T-cell (primary cell): ENCODE results near the gene IGFBP2. TPM values are rescaled to one million over a fixed set of nuclear protein-coding genes. Genes with fewer than 3 reads are reported as not detected.

Experiments
- ATAC-seq, 4 experiments: fragments of 200-7000 bp in 3 of 4; fragments of 150-1000 bp in 1 of 4; cut with Tn5 transposase; replicated peaks in 1 of 4; 1 replicate in 3 of 4; 2 replicates in 1 of 4; pipeline ENCODE4 v1.10.0; 2021; ENCODE audit warnings: moderate library complexity in 3 of 4, mild to moderate bottlenecking in 2 of 4, moderate number of reproducible peaks in 1 of 4
- CTCF ChIA-PET, 2 donors: fragments of 300-600 bp; sonication (Branson Sonifier 250); formaldehyde crosslinking; loops; one replicate each; lab custom pipeline; 2022; ENCODE audit warnings: antibody characterized with exemption in 2 of 2; lab: Charles Lee
- POLR2A ChIA-PET, 2 donors: fragments of 300-600 bp; sonication (Branson Sonifier 250); formaldehyde crosslinking; loops; one replicate each; lab custom pipeline; 2022; ENCODE audit warnings: antibody characterized with exemption in 2 of 2; lab: Charles Lee
- DNase-seq, 35 experiments: peaks; one replicate each; pipeline versions ENCODE4 v3.0.0 to v3.0.0-alpha.2; 2013 to 2023
- H3K27ac ChIP-seq: one replicate; pipeline ENCODE4 v1.5.1; 2013; ENCODE audit warnings: low read length
- H3K27me3 ChIP-seq, 2 experiments: replicated peaks in 1 of 2; 1 replicate in 1 of 2; 2 replicates in 1 of 2; pipeline versions ENCODE4 v1.6.1 to v1.7.0; 2013; ENCODE audit warnings: low read length in 1 of 2, mixed read lengths in 1 of 2; ENCODE audit not compliant: control insufficient read depth in 2 of 2, insufficient read depth in 2 of 2; ENCODE audit errors: extremely low read depth in 1 of 2
- H3K36me3 ChIP-seq, 2 donors: 1 replicate in 1 of 2; 2 replicates in 1 of 2; pipeline versions ENCODE4 v1.6.1 to v1.7.0; 2013; ENCODE audit warnings: low read length in 1 of 2; ENCODE audit not compliant: control insufficient read depth in 2 of 2, insufficient read depth in 1 of 2; ENCODE audit errors: extremely low read depth in 1 of 2
- H3K4me1 ChIP-seq, 2 experiments: 1 replicate in 1 of 2; 2 replicates in 1 of 2; pipeline versions ENCODE4 v1.6.1 to v1.7.0; 2013; ENCODE audit warnings: low read length in 2 of 2, mixed read lengths in 1 of 2; ENCODE audit not compliant: insufficient read depth in 2 of 2, control insufficient read depth in 1 of 2; ENCODE audit errors: extremely low read depth in 1 of 2
- H3K4me3 ChIP-seq, 2 donors: 1 replicate in 1 of 2; 2 replicates in 1 of 2; pipeline versions ENCODE4 v1.5.1 to v1.7.0; 2013; ENCODE audit warnings: mild to moderate bottlenecking in 2 of 2, low read length in 1 of 2, moderate library complexity in 1 of 2; ENCODE audit not compliant: control insufficient read depth in 1 of 2; ENCODE audit errors: extremely low read depth in 1 of 2
- H3K9me3 ChIP-seq: 2 replicates; pipeline ENCODE4 v1.7.0; 2013
- H3K27ac Mint-ChIP-seq, 2 donors: one replicate each; pipeline ENCODE4 v1.8.0; 2020 to 2021; ENCODE audit warnings: mild to moderate bottlenecking in 2 of 2, mixed read lengths in 2 of 2
- H3K27me3 Mint-ChIP-seq, 2 donors: one replicate each; pipeline ENCODE4 v1.8.0; 2021 to 2022; ENCODE audit warnings: mixed read lengths in 2 of 2
- H3K36me3 Mint-ChIP-seq: one replicate; pipeline ENCODE4 v1.8.0; 2021; ENCODE audit warnings: mixed read lengths
- H3K4me1 Mint-ChIP-seq, 3 donors: one replicate each; pipeline ENCODE4 v1.8.0; 2020 to 2022; ENCODE audit warnings: mixed read lengths in 3 of 3, mild to moderate bottlenecking in 1 of 3
- H3K4me3 Mint-ChIP-seq, 3 donors: one replicate each; pipeline ENCODE4 v1.8.0; 2020 to 2022; ENCODE audit warnings: mild to moderate bottlenecking in 3 of 3, mixed read lengths in 3 of 3, moderate library complexity in 3 of 3
- H3K9me3 Mint-ChIP-seq, 3 donors: one replicate each; pipeline ENCODE4 v1.8.0; 2020 to 2022; ENCODE audit warnings: mixed read lengths in 3 of 3
- WGBS: methylation state at CpG from one replicate; pipeline ENCODE4 v1.1.5; 2013; ENCODE audit warnings: missing lambda C conversion rate; ENCODE audit not compliant: insufficient coverage; 5-methylcytosine and 5-hydroxymethylcytosine counted together
- total RNA-seq, 35 experiments: library from RNA in 6 of 35; stranded (reverse) in 6 of 35; fragments of 120-200 nt in 1 of 35; gene quantifications; one replicate each; pipeline versions ENCODE4 v1.2.1 to v1.2.4 and lab custom pipeline; 2013 to 2026

The IGFBP2 gene
- total RNA-seq, 5 donors from 2014 or later (not counting 1 experiment from before 2014, with no cell fraction given): 0.46 to 2.1 (median 1.8) TPM; not detected in 2

DNA sequence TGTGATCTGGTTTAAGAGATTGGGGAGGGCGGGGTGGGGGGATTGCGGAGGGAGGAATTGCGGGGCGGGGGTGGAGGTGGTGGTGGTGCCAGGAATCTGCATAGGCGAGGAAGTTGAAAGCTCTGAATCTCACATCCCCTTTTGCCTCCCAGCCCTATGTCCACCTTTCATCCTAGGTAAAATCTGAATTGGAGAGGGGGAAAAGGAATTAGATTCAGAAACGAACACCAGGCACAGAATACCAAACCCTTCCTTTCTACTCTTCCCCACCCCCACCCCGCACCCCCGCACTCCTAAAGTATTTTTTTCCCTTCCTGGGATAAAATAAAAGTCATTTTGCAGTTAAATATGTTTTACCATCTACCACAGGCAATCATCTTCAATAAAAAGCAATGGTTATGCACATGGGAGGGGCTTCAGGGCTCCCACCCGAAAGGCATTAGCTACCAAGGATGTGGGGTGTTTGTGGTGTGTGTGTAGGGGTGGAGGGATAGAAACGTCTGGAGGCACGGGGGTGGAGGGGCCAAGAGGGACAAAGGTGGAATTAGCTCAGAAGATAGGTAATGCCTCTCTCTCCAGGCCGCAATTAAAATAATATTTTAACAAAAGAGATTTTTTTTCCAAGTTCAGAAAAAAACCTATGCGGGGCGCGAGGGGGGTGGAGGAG lies 60.3 kb downstream of the IGFBP2 start:
- Mint-ChIP-seq H3K27me3 (peaks cover 59 to 86% of the 10 kb centered on the region in 2 donors), H3K27ac (no peak overlapping the region), H3K9me3 (no peaks in the 10 kb centered on the region), H3K36me3 (no peaks in the 10 kb centered on the region), H3K4me3 (peak overlapping the region; percentile 55 to 89 (median 59)), H3K4me1 (peaks cover 28 to 48% (median 35%) of the 10 kb centered on the region in 3 donors)
- ChIA-PET POLR2A (no interaction called here), CTCF (interaction anchor here (0.6 to 1.0 kb wide), 5 partner anchors 8 to 1300 kb away, joined by 3 to 9 read pairs (median 4); no protein-coding TSS in a partner anchor)
- Histone ChIP-seq H3K27ac (no peak overlapping the region), H3K4me1 (peaks cover 8 to 46% of the 10 kb centered on the region in 2 experiments), H3K27me3 (peaks cover 0 to 75% of the 10 kb centered on the region in 2 experiments), H3K36me3 (no peaks in the 10 kb centered on the region), H3K9me3 (no peaks in the 10 kb centered on the region), H3K4me3 (peak overlapping the region; percentile 34 to 80)
- ATAC-seq: no peak
- no CpG with 5 or more reads among the region's 15 CpGs for WGBS
- DNase-seq: no peak

DNA sequence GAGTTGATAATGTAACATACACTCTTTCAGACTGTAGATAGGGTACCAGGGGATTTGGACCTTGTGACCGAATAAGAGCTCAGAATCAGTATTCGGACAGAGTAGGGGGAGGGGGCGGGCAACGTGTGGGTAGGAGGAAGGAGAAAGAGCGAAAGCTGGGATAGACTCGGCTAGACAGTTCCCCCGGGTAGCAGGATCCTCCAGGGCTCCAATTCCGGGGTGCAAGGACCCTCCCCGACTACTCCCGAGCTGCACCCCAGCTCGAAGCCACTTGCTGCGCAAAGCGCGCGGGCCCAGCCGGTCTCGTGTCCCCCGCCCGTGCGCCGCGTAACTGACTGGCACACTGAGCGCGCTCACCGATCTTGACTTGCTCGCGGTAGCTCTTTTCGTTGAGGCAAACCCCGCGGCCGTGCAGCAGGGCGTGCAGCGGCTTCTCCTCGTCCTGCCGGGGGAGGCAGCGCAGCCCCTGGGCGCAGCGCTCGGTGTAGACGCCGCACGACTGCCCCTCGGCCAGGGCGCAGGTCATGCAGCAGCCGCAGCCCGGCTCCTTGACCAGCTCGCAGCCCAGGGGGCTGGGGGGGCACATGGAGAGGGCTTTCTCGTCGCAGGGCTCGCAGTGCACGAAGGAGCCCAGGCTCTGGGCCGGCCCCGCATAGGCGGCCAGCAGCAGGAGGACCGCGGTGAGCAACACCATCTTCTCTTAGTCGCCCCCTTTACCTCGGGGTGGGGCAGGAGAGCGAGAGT lies 61.0 kb downstream of the IGFBP2 start:
- peaks cover 28 to 48% (median 35%) of the 10 kb centered on the region in 3 donors for H3K4me1 Mint-ChIP-seq
- H3K36me3 Mint-ChIP-seq: no peaks in the 10 kb centered on the region
- Histone ChIP-seq H3K27me3 (peaks cover 0 to 71% of the 10 kb centered on the region in 2 experiments), H3K4me1 (peaks cover 8 to 46% of the 10 kb centered on the region in 2 experiments), H3K9me3 (no peaks in the 10 kb centered on the region), H3K36me3 (no peaks in the 10 kb centered on the region), H3K27ac (no peak overlapping the region), H3K4me3 (peak overlapping the region in 1 of 2 donors; percentile 80)
- H3K27me3 Mint-ChIP-seq: peaks cover 54 to 79% of the 10 kb centered on the region in 2 donors
- peak overlapping the region; percentile 31 to 89 (median 59) for H3K4me3 Mint-ChIP-seq
- WGBS: under 1% methylated on average over 44 of the region's 59 CpGs
- POLR2A ChIA-PET: no interaction called here
- CTCF ChIA-PET: interaction anchor here (0.6 to 1.0 kb wide), 4 partner anchors 9 to 1092 kb away, joined by 3 to 5 read pairs (median 4); no protein-coding TSS in a partner anchor
- H3K9me3 Mint-ChIP-seq: no peaks in the 10 kb centered on the region
- H3K27ac Mint-ChIP-seq: no peak overlapping the region
- ATAC-seq (peak; percentile 33 to 37 (median 36)), DNase-seq (peak in 24 of 35 experiments; percentile 5 to 51 (median 29))

DNA sequence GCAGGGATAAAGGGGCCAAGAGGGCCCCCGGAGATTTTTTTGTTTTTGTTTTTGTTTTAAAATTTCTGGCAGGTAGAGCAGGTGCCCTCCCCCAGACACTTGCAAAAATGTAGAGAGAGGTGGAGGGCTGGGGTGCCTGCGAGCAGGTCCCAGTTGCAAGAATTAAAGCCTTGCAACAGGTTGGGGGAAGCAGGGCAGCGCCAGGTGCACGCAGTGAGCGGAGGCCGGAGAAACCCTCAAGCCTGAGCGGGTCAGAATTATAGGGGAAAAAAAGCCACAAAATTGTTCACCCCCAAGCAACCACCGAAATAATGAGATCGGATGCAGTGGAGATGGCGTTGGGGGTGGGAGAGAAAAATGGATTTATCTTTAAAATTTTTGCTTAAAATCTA lies 61.6 kb downstream of the IGFBP2 start:
- H3K27ac Mint-ChIP-seq: no peak overlapping the region
- Histone ChIP-seq H3K4me1 (peaks cover 8 to 46% of the 10 kb centered on the region in 2 experiments), H3K27me3 (peaks cover 0 to 67% of the 10 kb centered on the region in 2 experiments), H3K4me3 (peak overlapping the region in 1 of 2 donors; percentile 80), H3K9me3 (no peaks in the 10 kb centered on the region), H3K27ac (no peak overlapping the region), H3K36me3 (no peaks in the 10 kb centered on the region)
- CTCF ChIA-PET: interaction anchor here (0.6 to 1.0 kb wide), 5 partner anchors 9 to 1005 kb away, joined by 3 to 4 read pairs (median 4); no protein-coding TSS in a partner anchor
- H3K4me3 Mint-ChIP-seq: peak overlapping the region in 2 of 3 donors; percentile 25 to 89
- H3K4me1 Mint-ChIP-seq: peaks cover 28 to 48% (median 35%) of the 10 kb centered on the region in 3 donors
- no peak for DNase-seq
- WGBS: 14% methylated on average over 1 of the region's 10 CpGs
- no peaks in the 10 kb centered on the region for H3K9me3 Mint-ChIP-seq
- peaks cover 48 to 73% of the 10 kb centered on the region in 2 donors for H3K27me3 Mint-ChIP-seq
- no peaks in the 10 kb centered on the region for H3K36me3 Mint-ChIP-seq
- POLR2A ChIA-PET: no interaction called here
- no peak for ATAC-seq

DNA sequence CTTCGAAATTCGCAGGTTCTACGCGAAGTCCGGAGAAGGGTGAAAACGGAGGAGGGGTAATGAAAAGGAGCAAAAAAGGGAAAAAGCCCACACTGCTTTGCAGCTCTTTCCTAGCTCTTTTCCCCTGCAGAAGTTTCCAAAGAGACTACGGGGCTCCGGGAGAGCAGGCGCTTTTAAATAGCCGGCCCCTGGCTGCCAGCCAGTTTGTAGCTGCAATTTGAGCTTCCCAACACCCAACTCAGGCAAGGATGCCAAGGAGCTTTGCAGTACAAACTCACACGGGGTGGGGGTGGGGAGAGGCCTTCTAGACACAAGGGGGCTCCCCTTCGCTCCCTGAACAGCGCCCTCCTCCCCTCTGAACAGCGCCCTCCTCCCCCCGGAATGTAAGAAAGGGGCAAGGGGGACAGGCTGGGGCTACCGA lies 62.2 kb downstream of the IGFBP2 start, which contains the start of gene IGFBP5:
TSS of gene IGFBP5 (minus strand) at position 149 of the 421 bp plus-strand sequence. CDS start 774 bp downstream, outside the sequence.
- H3K27me3 Mint-ChIP-seq: peaks cover 44 to 68% of the 10 kb centered on the region in 2 donors
- Histone ChIP-seq H3K36me3 (no peaks in the 10 kb centered on the region), H3K9me3 (no peaks in the 10 kb centered on the region), H3K27me3 (peaks cover 0 to 63% of the 10 kb centered on the region in 2 experiments), H3K27ac (no peak within 1 kb of the TSS), H3K4me1 (peaks cover 8 to 46% of the 10 kb centered on the region in 2 experiments), H3K4me3 (peak within 1 kb of the TSS in 1 of 2 donors; percentile 80)
- no peak within 1 kb of the TSS for H3K27ac Mint-ChIP-seq
- DNase-seq (no peak), ATAC-seq (no peak)
- ChIA-PET POLR2A (interaction anchor here in 1 of 2 donors (0.6 kb wide), 1 partner anchor 287 kb away, joined by 3 read pairs; no protein-coding TSS in a partner anchor), CTCF (interaction anchor here (0.6 to 0.7 kb wide), 4 partner anchors 13 to 1004 kb away, joined by 3 to 4 read pairs (median 4); no protein-coding TSS in a partner anchor)
- H3K4me1 Mint-ChIP-seq: peaks cover 28 to 48% (median 35%) of the 10 kb centered on the region in 3 donors
- no peaks in the 10 kb centered on the region for H3K36me3 Mint-ChIP-seq
- WGBS: no CpG with 5 or more reads among the region's 16 CpGs
- peak within 1 kb of the TSS in 2 of 3 donors; percentile 59 to 89 for H3K4me3 Mint-ChIP-seq
- H3K9me3 Mint-ChIP-seq: no peaks in the 10 kb centered on the region

DNA sequence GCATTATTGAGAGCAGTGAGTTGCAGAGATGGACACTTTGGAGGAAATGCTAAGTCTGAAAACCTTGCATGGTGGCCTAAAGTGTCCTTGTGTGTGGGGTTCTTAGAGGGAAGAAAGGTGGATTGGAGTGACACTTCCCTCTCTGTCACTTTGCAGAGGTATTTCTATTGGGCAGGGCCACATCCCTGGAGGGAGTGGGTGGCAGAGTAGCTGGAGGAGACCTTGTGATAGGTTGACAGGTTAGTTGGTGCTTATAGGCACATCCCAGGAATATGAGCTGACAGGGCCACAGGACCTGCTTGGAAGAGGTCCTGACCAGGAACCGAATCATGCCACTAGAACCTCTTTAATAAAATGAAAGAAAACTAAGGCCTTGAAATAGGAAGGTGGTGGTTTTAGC lies 63.1 kb downstream of the IGFBP2 start:
- ATAC-seq (no peak), DNase-seq (no peak)
- Histone ChIP-seq H3K9me3 (no peaks in the 10 kb centered on the region), H3K27ac (no peak overlapping the region), H3K36me3 (no peaks in the 10 kb centered on the region), H3K4me1 (peaks cover 6 to 40% of the 10 kb centered on the region in 2 experiments), H3K27me3 (peaks cover 0 to 55% of the 10 kb centered on the region in 2 experiments), H3K4me3 (no peak overlapping the region)
- H3K4me3 Mint-ChIP-seq: no peak overlapping the region
- ChIA-PET POLR2A (no interaction called here), CTCF (interaction anchor here in 1 of 2 donors (0.5 to 0.6 kb wide), 2 partner anchors 14 kb away, joined by 3 to 5 read pairs; no protein-coding TSS in a partner anchor)
- H3K27me3 Mint-ChIP-seq: peaks cover 39 to 63% of the 10 kb centered on the region in 2 donors
- no peaks in the 10 kb centered on the region for H3K9me3 Mint-ChIP-seq
- 80% methylated on average over 1 of the region's 1 CpG for WGBS
- H3K36me3 Mint-ChIP-seq: no peaks in the 10 kb centered on the region
- H3K27ac Mint-ChIP-seq: no peak overlapping the region
- peaks cover 24 to 43% (median 31%) of the 10 kb centered on the region in 3 donors for H3K4me1 Mint-ChIP-seq
